HEK293T (cell line): Measurements from ENCODE around the gene CD7.
"Not testable (repeated sequence)": the region's sequence is repeated elsewhere in the genome, so short reads cannot be mapped to it uniquely, and the experiment has no call there.

Experiments used
- BHLHE40 ChIP-seq: fragments of 450-650 bp; IDR thresholded peaks from 2 replicates; pipeline ENCODE4 v1.6.1; 2016; ENCODE audit warnings: mild to moderate bottlenecking, moderate library complexity, borderline replicate concordance
- FOXA1 ChIP-seq: fragments of 450-650 bp; IDR thresholded peaks from 2 replicates; pipeline ENCODE4 v1.6.1; 2016; ENCODE audit warnings: mild to moderate bottlenecking
- LEF1 ChIP-seq: fragments of 450-650 bp; IDR thresholded peaks from 2 replicates; pipeline ENCODE4 v1.6.1; 2017; ENCODE audit warnings: mild to moderate bottlenecking, borderline replicate concordance
- SP1 ChIP-seq: fragments of 450-650 bp; IDR thresholded peaks from 2 replicates; pipeline ENCODE4 v1.6.1; 2017
- SUZ12 ChIP-seq: fragments of 450-650 bp; IDR thresholded peaks from 2 replicates; pipeline ENCODE4 v1.6.1; 2016; ENCODE audit warnings: mild to moderate bottlenecking

DNA sequence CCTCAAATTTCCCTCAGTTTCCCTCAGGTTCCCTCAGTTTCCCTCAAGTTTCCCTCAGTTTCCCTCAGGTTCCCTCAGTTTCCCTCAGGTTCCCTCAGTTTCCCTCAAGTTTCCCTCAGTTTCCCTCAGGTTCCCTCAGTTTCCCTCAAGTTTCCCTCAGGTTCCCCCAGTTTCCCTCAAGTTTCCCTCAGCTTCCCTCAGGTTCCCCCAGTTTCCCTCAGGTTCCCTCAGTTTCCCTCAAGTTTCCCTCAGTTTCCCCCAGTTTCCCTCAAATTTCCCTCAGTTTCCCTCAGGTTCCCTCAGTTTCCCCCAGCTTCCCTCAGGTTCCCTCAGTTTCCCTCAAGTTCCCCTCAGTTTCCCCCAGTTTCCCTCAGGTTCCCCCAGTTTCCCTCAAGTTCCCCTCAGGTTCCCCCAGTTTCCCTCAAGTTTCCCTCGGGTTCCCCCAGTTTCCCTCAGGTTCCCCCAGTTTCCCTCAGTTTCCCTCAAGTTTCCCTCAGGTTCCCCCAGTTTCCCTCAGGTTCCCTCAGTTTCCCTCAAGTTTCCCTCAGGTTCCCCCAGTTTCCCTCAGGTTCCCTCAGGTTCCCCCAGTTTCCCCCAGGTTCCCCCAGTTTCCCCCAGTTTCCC, 42.2 kb upstream of the CD7 start:
- TF ChIP-seq SP1, BHLHE40, SUZ12, FOXA1, LEF1: not testable (repeated sequence)
